ENCODE measurements around the gene MYCN.
"Not testable (repeated sequence)": the region's sequence is repeated elsewhere in the genome, so short reads cannot be mapped to it uniquely, and the experiment has no call there.

Gene MYCN

DNA sequence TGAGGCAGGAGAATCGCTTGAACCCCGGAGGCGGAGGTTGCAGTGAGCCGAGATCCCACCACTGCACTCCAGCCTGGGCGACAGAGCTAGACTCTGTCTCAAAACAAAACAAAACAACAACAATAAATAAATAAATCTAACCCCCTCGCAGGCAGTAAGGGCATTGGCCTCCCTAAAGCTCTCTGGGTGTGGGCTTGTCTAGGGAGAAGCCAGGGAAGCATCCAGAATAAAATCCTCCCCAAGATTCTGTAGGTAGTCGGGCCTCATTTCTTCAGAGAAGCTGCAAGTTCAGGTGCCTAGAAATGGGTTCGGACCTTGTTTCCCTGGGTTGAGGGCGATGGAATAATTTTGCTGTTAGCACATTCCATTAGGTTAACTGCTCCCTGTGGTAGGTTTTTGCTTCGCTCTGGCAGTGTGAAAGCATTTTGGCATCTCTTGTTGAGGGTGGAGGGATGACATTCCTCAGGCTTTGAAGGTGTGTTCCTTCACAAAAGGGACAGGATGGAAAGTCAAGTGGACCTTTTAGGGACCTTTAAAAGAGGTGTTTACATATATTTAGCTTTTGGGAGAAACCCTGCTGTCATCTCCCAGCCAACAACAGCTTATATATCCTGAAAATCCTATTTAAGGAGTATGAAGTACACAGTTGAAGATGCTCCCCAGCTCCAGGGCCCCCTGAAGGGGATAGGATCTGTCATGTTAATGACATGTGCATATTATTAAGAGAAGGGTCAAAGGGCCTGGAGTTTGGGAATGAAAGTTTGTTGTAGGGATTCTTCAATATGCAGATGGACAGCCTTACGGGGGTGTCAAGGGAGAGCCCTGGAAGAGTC, 17.7 kb downstream of the MYCN start:
- no peak for DNase-seq (ENCODE audit: low read depth)

- no peak for DNase-seq (ENCODE audit: low read depth)
Observed at GRCh38 chr2:15959331-15960153, 19.2 kb downstream of the MYCN start.

GRCh38 chr2:15960154-15960520, 19.8 kb downstream of the MYCN start:
- DNase-seq (ENCODE audit: low read depth): not testable (repeated sequence)

GRCh38 chr2:15963109-15963976, 23.0 kb downstream of the MYCN start:
- DNase-seq (ENCODE audit: low read depth): not testable (repeated sequence)

GRCh38 chr2:15963977-15964670, 23.8 kb downstream of the MYCN start:
- DNase-seq (ENCODE audit: low read depth): no peak

- no peak for DNase-seq (ENCODE audit: low read depth)
Observed at GRCh38 chr2:15964936-15965563, 24.7 kb downstream of the MYCN start.

GRCh38 chr2:15965564-15966019, 25.2 kb downstream of the MYCN start:
- no peak for DNase-seq (ENCODE audit: low read depth)

DNA sequence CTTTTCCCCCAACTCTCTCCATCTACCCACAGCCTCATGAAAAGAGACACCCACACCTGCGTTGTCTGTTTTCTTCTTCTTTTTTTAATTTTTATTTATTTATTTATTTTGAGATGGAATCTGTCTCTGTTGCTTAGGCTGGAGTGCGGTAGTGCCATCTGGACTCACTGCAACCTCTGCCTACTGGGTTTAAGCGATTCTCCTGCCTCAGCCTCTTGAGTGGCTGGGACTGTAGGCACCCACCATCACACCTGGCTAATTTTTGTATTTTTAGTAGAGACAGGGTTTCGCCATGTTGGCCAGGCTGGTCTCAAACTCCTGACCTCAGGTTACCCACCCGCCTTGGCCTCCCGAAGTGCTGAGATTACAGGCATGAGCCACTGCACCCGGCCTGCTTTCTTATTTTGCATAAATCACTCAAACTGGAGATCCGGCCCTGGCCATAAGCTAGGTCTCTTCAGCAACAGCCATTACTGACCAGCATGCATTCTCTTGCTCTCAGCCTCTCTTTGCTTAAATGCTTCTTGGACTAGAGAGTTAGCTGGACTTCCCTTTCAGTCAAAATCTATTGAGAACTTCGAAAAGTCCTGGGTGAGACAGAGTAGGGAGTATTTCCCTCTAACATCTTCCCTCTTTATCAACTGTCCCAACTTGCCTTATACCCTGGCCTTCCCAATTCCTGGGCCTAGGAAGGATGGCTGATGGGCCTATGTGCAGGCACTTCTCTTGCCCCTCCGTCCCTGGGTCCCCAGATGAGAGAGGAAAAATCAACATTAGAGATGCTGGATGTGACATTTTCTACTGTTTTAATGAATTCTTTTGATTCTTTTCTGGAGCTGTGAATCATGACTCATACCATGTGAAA, 27.3 kb downstream of the MYCN start:
- DNase-seq (ENCODE audit: low read depth): no peak

GRCh38 chr2:15968280-15969178, 28.2 kb downstream of the MYCN start:
- no peak for DNase-seq (ENCODE audit: low read depth)

- DNase-seq (ENCODE audit: low read depth): no peak
Observed at GRCh38 chr2:15969214-15969613, 28.9 kb downstream of the MYCN start.

DNA sequence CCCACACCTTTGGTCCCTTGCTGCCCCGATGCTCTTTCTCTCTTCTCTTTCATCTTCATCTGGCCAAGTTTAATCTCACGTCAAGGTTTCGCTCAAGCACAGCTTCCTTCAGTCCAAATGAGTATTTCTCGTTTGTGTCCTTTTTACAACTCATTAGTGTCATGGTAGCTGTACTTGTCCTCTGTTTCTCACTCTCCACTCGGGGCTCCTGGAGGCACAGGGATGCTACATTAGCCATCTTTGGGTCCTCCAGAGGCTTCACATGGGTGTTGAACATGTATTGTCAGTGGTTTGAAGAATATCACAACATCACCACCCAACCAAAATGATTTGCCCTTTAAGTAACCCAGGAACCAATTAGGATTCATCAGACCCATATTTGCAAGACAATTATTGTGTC, 30.4 kb downstream of the MYCN start:
- no peak for DNase-seq (ENCODE audit: low read depth)

- no peak for DNase-seq (ENCODE audit: low read depth)
Observed at GRCh38 chr2:15971351-15971750, 31.0 kb downstream of the MYCN start.

DNA sequence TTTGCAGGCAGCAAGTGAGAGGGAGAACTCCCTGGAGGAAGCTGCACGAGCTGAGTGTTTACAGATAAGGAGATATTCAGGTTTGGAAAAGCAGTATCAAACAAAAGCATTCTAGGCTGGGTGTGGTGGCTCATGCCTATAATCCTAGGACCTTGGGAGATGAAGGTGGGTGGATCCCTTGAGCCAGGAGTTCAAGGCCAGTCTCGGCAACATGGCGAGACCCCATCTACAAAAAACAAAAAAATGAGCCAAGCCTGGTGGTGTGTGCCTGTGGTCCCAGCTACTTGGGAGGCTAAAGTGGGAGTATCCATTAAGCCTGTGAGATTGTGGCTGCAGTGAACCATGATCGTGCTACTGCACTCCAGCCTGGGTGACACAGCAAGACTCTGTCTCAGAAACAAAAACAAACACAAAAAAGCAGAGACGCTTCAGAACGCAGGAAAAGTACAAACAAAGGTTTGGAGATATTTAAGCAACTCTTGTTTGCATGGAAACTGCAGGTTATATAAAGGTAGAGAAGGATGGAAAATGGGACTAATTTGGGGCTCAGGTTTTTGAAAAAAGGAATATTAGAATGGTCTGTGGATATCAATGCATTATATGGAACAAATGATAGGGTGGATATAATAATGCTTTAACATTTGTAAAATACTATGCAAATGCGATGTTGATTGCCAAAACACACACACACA, 31.6 kb downstream of the MYCN start:
- no peak for DNase-seq (ENCODE audit: low read depth)

DNA sequence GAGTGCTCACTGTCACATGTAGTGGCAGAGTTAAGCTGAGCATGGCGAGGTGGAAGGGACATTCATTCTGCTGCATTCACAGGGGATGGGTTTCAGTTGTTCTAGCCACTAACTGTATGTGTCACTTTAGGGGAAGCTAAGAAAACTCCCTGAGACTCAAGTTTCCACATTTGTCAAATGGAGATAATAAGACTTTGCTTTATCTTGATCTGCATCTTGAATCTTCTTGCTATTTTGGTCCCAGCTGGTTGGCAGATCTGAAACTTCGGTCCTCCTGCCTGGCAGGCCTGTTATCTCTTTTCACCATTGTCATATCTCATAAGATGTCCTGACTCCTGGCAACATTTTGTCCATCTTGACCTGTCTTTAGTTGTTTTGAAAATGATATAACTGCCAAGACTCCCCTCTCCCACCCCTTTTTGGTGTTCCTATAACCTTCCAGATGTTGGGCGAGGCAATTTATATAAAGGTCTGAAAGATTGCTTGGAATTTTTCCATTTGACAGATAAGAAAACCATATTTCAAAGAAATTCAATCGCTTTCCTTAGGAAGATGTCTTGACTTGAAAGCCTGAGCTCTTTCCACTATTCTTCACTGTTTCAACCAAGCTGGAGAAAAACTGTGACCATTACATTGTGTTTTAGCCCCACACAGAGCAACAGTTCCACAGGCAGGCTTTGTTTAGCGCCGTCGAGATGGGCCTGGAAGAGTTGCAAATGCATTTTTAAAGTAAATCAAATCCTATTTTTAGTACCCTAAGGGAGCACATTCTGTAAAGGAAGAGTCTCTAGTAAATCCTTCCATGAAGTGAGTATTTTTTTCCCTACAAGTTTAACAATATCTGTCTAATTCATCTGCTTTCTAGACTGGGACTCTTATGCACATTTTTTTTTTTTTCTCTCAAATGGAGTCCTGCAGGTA, 33.4 kb downstream of the MYCN start:
- DNase-seq (ENCODE audit: low read depth): no peak

GRCh38 chr2:15974565-15975260, 34.4 kb downstream of the MYCN start:
- no peak for DNase-seq (ENCODE audit: low read depth)

- DNase-seq (ENCODE audit: low read depth): no peak
Observed at GRCh38 chr2:15975261-15975600, 34.9 kb downstream of the MYCN start.

- DNase-seq (ENCODE audit: low read depth): no peak
Observed at GRCh38 chr2:15975676-15976075, 35.3 kb downstream of the MYCN start.
